HG03460 (cell line): ENCODE results near the gene NES.
"Not testable (repeated sequence)": the region's sequence is repeated elsewhere in the genome, so short reads cannot be mapped to it uniquely, and the experiment has no call there.

Experiments used
- ATAC-seq: cut with Tn5 transposase; IDR thresholded peaks from one replicate; pipeline ENCODE4 v1.9.1; 2021; ENCODE audit not compliant: unreplicated experiment

Gene NES

DNA sequence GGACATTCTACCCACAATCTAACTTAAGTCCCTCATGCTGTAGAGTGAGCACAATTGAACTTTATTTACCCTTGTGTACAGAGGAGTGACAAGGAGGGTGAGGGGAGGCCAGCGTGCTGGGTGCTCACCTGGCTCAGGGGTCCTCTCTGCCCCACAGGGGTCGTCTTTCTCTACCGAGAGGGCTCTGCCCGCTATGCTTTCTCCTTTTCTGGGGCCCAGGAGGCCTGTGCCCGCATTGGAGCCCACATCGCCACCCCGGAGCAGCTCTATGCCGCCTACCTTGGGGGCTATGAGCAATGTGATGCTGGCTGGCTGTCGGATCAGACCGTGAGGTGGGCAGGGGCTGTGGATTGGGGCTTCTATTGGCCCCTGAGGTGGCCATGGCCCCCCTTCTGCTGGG, 29.9 kb downstream of the NES start:
- no peak for ATAC-seq

DNA sequence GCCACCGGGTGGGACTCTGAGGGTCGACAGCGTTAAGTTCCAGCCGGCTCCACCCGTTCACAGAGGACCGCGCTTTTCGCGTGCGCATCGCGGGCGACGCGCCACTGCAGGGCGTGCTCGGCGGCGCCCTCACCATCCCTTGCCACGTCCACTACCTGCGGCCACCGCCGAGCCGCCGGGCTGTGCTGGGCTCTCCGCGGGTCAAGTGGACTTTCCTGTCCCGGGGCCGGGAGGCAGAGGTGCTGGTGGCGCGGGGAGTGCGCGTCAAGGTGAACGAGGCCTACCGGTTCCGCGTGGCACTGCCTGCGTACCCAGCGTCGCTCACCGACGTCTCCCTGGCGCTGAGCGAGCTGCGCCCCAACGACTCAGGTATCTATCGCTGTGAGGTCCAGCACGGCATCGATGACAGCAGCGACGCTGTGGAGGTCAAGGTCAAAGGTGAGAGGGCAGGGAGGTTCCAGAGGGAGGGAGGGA, 30.4 kb downstream of the NES start:
- no peak for ATAC-seq

DNA sequence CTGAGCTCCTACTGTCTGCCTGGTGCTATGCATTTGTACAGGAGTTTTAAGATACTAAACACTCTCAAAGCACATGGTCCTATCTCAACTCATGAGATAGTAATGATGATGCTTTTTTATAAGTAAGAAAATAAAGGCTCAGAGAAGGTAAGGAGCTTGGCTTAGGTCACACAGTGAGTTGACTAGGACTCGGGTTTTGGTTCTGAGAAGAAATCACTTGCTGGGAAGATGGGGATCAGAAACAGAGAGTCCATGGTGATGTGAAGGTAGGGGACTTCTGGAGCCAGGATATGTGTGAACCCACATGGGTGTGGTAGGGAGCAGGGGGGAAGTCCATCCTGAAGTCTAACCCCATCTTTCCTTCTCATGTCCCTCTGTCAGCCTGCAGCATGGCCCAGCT, 31.5 kb downstream of the NES start:
- no peak for ATAC-seq

DNA sequence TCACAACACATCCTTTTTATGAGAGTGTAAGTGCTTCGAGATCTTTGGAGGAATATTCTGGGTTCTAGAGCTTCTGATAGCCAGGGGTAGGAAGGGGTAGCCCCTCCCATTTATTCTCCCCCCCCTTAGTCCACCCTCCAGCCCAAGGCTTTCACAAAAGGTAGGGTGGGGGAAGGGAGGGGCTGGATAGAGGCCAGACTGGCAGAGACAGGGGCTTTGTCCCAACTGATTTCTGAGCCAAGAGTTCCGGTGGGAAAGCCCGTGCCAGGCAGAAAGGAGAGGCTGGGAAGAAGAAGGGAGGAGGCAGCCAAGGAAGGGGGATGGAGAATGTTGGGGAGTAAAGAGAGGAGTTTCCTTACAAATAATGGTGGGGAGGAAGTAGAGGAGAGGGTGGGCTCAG, 32.2 kb downstream of the NES start:
- no peak for ATAC-seq

DNA sequence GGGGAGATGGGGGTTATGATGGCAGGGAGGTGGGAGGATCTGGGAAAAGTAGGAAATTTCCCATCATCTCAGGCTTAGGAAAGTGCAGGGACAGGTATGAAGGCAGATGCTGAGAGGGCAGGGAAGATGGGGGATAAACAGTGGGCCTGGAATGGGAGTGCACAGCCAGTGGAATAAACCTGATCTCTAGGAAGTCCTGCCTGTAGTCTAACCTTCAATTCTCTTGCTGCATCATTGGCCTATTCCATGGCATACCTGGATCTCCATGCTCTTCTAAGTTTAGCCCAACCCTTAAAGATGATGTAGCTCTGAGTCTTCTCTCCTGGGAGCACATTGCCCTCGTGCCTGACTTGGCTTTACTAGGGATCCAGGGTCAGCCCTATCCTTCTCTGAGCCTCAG, 32.6 kb downstream of the NES start:
- no peak for ATAC-seq

DNA sequence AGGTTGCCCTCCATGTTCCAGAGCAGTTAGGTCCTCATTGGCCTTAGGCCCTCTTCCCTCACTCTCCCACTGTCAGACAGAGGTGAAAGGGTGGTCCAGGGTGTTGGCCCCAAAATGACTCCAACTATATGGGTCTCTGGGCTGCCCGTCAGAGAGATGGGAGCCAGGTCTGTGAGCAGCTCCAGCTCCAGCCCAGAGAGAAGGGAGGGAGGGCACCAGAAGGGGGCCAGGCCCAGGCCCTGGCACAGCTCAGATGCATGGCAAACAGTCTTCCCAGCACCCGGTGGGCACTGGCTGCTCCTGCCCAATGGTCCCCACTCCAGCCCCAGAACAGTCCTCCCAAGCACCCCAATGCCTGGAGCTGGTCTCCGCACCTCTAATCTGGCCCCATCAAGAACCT, 33.1 kb downstream of the NES start:
- no peak for ATAC-seq

DNA sequence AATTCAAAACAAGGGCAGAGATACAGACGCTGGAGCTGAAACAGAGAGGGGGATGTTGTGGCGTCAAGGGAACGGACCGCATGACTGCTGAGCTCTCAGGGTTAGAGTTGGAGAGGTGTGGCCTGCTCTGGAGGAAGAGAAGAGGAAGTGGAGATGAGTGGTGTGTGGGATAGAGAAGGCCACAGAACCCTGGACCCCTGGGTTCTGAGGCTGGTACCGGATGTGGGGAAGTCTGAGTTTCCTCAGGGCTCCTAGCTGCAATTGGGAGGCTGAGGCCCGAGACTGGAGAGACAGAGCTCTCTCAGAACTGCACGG, 33.5 kb downstream of the NES start:
- no peak for ATAC-seq

DNA sequence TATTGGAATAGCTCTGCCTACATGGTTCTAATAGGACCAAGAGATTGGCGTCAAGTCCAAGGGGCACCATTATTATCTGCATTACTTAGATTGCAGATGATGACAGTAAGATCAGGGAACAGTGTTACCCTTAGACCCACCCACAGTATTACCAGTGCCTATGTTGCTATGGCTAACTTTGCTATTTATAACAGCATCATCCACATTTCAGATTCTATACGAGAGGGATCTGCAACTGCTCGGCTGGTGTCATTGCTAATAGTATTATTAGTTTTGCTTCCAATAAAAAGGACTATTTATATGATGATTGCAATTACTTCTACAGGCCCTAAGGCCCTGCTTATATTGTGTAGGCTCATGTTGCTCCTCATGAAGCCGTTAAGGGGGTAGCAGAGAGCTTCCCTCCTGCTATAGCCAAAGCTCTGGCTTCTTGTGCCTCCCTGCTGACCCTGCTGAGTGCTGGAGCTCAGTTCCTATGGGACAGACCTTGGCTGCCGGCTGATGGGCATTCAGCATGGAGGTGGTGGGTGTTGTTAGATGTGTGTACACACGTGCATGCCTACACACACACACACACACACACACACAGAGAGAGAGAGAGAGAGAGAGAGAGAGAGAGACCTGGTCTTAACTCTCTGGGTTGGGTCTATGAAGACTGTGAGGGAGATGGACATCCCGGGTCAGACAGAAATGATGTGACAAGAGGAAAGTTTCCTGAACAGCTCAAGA, 34.0 kb downstream of the NES start:
- no peak for ATAC-seq

DNA sequence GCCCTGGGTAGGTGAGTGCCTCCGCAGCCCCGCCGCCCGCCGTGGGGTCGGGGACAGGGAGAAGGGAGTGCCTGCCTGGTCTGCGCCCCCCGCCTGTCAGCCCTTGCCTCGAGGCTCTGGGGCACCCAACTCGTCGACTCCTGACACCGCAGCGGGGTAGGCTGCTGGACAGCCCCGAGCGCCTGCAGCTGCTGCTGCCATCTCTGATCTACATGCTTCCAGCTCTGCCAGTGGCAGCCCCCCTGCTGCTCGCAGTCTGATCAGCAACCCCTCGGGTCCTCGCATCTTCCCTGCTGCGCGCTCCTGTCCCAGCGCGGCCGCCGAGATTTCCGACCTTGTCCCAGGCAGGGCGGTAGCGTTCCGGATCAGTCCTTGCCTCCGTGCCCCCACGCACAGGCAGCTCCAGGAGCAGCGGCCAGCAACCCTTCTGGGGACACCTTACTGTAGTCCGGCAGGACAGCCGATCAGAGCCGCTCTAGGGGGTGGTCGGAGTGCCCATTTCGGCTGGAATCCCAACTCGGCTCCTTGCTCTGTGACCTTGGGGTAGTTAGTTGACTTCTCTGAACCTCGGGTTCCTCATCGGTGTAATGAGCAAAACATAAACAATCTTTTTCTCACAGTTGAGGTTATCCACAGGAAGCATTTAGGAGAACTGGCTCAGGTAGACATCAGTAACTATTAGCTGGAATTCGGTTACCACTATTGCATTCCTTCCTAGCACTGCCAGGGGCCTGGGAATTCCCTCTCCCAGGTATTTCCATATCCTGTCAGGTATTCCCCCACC, 34.8 kb downstream of the NES start:
- ATAC-seq: no peak

DNA sequence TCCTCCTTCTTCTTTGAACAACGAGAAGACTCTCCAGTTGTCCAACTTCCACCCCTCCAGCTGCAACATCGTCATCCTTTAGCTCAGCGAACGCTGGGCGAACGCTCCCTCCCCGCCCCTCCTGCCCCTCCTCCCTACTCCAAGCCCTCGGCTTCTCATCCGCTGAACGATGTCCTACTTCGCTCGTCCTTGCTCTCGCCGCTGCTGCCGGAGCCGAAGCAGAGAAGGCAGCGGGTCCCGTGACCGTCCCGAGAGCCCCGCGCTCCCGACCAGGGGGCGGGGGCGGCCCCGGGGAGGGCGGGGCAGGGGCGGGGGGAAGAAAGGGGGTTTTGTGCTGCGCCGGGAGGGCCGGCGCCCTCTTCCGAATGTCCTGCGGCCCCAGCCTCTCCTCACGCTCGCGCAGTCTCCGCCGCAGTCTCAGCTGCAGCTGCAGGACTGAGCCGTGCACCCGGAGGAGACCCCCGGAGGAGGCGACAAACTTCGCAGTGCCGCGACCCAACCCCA, 35.4 kb downstream of the NES start, which contains the start of gene BCAN:
Gene BCAN, plus strand, starts transcription at position 357 of the 504 bp plus-strand sequence. CDS start 3,938 bp downstream, outside the sequence.
- no peak for ATAC-seq

DNA sequence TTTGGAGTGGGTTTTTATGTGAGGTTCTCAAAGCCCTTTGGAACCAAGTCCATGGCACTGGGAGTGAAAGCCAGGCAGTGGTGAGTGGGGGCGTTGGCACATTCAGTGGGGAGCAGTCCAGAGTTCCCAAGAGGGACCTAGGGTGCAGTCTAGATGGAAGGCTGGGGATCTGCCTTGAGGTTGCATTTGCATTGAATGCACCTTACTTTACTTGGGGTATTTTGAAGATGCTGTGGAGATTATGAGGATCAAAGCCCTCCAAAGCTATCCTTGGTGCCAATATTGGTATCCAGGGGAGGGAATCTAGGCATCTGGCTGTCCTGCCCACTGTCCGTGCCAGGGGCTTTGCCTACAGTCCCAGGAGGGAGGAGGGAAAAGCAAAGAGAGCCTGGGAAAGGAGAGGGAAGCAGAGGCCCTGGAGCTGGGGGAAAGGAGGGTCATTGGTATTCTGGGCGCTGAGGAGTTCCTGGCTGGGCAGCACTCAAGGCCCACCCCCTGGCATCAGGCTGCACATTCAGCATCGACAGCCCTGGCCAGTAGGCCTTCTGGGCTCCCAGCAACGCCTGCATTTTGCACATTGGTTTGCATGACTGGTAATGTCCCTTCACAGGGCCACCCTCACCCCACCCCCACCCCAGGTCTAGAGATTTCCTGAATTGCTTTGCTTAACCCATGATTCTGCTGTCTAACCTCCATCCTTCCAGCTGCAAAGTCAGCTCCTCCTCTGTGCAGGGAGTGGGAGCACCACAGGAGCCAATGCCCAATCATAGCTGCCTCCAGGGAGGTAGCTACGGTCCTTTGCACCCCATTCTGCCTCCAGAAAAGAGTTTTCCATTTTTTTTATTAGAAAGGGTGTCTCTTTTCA, 36.1 kb downstream of the NES start:
- ATAC-seq: no peak

DNA sequence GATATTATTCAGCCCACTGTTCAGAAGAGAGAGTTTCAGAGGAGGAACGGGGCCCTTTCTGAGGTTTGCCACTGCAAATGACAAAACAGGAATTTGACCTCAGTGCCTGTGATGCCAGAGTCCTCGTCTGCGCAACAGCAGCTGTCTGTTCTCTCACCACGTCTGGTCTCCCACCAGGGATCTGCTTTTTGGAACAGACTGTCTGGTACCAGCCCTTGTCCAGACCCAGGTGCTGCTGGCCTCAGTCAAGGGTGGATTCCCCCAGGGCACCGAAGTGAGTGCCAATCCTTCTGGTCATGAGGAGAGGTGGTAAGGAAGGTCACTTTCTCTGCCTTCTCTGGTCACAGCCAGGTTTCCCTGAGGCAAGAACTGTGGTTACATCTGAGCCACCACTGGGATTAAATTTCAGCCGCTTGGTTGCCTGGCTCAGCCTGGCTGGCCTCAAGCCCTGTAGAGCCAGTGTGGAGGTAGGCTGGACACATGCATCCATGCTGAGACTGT, 37.6 kb downstream of the NES start:
- ATAC-seq: no peak

DNA sequence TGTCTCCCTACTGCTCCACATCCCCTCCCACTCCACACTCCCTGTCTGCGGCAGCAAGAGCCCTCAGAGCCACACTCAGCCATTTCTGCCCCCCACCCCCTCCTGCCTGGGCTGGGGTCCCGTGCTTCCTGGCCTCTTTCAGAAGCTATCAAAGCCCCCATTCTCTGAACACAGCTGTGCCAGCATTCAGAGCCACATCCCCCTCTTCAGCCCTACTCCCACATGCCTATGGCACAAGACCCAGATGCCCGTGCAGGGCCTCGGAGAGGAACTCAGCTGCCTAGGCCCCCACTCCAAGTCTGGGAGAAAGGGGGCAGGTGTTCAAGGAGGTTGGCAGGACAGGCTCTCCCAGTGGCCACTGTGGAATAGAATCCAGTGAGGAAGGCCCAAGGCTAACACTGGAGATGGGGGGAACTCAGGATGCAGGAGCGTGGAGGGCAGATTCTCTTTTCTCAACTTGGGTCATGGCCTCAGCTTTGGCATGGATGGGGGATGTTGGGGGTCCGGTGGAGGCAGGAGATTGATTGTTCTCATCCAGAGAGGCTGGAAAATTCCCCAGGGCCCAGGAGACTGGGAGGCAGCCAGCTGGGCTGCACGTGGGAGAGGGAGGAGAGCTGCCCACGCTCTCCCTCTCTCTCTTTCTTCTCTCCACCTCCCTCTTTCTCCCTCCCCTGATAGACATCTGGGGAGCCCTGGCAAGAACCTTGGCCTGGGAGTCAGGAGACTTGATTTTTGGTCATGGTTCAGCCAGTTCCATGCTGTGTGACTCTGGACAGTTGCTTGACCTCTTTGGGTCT, 38.8 kb downstream of the NES start:
- ATAC-seq: no peak

DNA sequence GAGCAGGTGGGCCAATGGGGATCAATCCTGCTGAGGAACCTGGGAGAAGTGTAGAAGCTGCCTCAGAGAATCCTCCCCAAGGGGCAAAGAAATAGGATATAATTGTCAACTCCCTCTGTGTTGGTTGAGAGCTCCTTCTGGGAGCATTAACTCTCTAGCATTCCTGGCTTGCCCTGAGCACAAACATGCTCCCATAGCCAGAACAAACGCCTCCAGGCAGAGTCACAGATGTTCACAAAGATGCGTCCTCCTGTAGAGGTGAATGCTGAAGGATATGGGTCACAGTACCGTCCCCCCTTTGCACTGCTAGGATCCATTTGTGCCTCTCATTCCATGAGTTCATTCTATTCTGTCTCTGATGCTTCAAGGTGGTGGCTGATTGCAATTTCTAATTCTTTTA, 44.9 kb downstream of the NES start:
- ATAC-seq: no peak

DNA sequence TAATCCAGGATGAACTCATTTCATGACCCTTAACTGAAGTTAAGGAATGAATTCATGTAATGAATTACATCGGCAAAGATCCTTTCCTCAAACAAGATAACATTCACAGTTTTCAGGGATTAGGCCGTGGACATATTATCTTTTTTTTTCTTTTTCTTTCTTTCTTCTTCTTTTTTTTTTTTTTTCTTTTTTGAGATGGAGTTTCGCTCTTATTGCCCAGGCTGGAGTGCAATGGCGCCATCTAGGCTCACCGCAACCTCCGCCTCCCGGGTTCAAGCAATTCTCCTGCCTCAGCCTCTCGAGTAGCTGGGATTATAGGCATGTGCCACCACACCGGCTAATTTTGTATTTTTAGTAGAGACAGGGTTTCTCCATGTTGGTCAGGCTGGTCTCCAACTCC, 46.1 kb downstream of the NES start:
- not testable (repeated sequence) for ATAC-seq

DNA sequence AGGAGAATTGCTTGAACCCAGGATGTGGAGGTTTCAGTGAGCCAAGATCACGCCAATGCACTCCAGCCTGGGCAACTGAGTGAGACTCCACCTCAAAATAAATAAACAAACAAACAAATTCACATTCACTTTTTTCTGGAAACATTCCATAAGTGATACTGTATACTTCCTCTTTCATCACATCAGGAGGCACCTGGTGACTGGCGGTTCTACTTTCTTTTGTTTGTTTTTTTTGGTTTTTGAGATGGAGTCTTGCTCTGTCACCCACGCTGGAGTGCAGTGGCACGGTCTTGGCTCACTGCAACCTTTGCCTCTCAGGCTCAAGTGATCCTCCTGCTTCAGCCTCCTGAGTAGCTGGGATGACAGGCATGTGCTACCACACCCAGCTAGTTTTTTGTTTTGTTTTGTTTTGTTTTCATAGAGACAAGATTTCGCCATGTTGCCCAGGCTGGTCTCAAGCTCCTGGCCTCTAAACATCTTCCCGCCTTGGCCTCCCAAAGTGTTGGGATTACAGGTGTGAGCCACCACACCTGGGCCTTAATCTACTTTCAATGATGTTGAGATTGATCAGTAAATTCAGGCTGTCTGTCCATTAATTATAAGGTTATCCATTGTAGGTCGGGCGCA, 47.3 kb downstream of the NES start:
- no peak for ATAC-seq

DNA sequence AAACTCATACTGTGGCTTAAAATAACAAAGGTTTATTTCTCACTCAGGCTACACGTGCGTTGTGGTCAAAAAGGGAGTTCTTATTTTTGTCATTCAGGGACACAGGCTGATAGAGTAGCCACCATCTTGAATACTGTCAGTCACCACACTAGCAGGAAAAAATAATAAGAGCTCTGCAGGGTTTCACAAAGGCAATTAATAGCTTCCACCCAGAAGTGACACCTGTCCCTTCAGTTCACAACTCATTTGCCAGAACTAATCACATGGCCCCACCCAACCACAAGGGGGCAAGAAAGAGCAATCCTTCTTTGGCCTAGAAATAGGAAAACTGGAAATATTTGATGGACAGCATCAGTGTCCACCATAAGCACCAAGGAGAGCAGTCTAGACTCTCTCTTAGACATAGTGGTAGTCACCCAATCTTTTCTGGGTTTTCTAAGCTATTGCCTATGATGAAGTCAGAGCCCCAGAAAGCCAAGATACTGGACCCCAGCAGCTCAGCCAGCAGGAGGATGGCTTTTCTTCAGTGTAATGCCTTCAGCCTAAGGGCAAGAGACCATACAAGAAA, 49.8 kb downstream of the NES start:
- no peak for ATAC-seq

DNA sequence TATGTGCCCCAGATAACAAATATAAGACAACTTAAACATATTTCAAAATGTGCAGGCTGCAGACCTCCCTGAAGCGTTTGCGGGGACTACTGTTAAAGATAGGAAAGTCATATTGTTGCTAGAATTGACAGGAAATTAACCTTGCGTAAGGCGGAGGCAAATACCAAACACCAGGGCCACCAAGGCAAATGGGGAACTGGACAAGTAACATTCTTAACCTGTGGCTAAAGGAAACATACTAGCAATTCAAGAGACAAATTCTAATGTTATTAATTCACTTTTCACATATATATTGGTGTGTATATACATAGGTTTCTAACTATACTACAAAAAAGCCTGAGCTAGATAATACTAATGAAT, 51.1 kb downstream of the NES start:
- no peak for ATAC-seq

DNA sequence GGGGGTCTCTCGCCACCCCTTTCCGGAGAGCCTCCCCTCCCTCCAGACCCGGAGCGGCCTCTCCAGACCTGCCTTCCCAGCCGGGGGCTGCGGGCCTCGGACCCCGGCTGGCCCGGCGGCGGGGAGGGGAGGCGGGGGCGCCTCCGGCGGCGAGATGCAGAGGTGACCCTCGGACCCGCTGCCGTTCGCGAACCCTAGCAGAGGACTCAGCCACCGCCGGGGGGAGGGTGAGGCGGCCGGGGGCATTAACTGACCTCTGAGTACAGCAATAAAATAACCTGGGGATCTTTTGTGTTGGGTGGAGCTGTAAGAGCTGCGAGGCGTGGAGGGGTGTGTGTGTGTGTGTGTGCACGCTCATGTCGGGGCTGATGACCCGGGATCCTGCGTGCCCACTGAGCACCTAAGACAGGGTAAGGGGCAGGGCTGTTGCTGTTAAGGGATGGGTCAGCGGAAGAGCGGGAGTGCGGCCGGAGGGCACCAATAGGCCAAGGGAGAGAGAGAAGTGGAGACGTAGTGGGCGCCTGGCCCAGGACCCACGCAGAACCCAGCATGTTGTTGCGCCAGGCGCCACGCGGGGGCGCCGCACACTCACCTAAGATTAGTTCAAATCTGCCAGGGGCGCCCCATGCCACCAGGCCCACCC, 51.6 kb downstream of the NES start:
- no peak for ATAC-seq
